GM12878 (cell line): Measurements from ENCODE around the gene AP3D1. TPM values are rescaled to one million over a fixed set of nuclear protein-coding genes. Genes with fewer than 3 reads are reported as not detected.

ENCODE experiments used
- ATAC-seq: fragments of 200-7000 bp; cut with Tn5 transposase; 3 replicates; pipeline ENCODE4 v1.9.1; 2020; ENCODE audit warnings: mild to moderate bottlenecking, moderate library complexity
- BruUV-seq: library from RNA; stranded (reverse); fragments of 400-500 nt; replicated peaks from 2 replicates; lab custom pipeline; 2021; lab: Mats Ljungman, UMichigan
- CTCF ChIA-PET: fragments of 300-600 bp; sonication (Branson Sonifier 250); formaldehyde crosslinking; extraction: SDS; loops from one replicate; lab custom pipeline; 2021; ENCODE audit warnings: inconsistent platforms; lab: Yijun Ruan, JAX
- POLR2A ChIA-PET: fragments of 350-600 bp; formaldehyde crosslinking; extraction: SDS; loops from one replicate; lab custom pipeline; 2021; ENCODE audit warnings: inconsistent platforms; lab: Charles Lee
- RAD21 ChIA-PET: fragments of 300-600 bp; sonication (Branson Sonifier 250); formaldehyde crosslinking; loops from one replicate; lab custom pipeline; 2023; ENCODE audit warnings: antibody characterized with exemption; ENCODE audit not compliant: unreplicated experiment; lab: Charles Lee
- SMC1A ChIA-PET: fragments of 300-600 bp; sonication (Branson Sonifier 250); formaldehyde crosslinking; loops from one replicate; lab custom pipeline; 2023; ENCODE audit not compliant: unreplicated experiment, uncharacterized antibody; lab: Charles Lee
- DNase-seq: peaks from one replicate; pipeline ENCODE4 v3.0.0-alpha.2; 2011; ENCODE audit warnings: low read depth, low spot score
- FAIRE-seq: peaks from 3 replicates; lab custom pipeline; 2011; peaks lifted over from hg19 to GRCh38; lab: Jason Lieb, UNC
- H2AFZ ChIP-seq: 2 replicates; pipeline ENCODE4 v1.6.0; 2011; ENCODE audit warnings: low read depth, low read length, control low read depth; ENCODE audit not compliant: control insufficient read depth
- H3K27ac ChIP-seq: 2 replicates; pipeline ENCODE4 v1.5.1; 2011; ENCODE audit warnings: control low read depth; ENCODE audit not compliant: control insufficient read depth, insufficient read depth
- H3K27me3 ChIP-seq, 2 experiments: replicated peaks in 1 of 2; 2 replicates each; pipeline versions ENCODE4 v1.6.0 to v1.6.1; 2011; ENCODE audit warnings: low read length in 1 of 2; ENCODE audit not compliant: control insufficient read depth in 2 of 2, insufficient read depth in 2 of 2
- H3K36me3 ChIP-seq, 2 experiments: 2 replicates each; pipeline ENCODE4 v1.5.1; 2011; ENCODE audit warnings: low read length in 1 of 2; ENCODE audit not compliant: control insufficient read depth in 2 of 2, insufficient read depth in 2 of 2
- H3K4me1 ChIP-seq: 2 replicates; pipeline ENCODE4 v1.6.1; 2011; ENCODE audit warnings: mild to moderate bottlenecking, low read length, moderate library complexity, mixed read lengths; ENCODE audit not compliant: control insufficient read depth, insufficient read depth
- H3K4me2 ChIP-seq: 2 replicates; pipeline ENCODE4 v1.6.0; 2011; ENCODE audit warnings: control low read depth; ENCODE audit not compliant: control insufficient read depth, insufficient read depth
- H3K4me3 ChIP-seq: fragments of 200-600 bp; sonication (generic); 2 replicates; pipeline ENCODE4 v1.5.1; 2016
- H3K79me2 ChIP-seq: 2 replicates; pipeline ENCODE4 v1.6.0; 2011; ENCODE audit warnings: low read length; ENCODE audit not compliant: control insufficient read depth, insufficient read depth
- H3K9ac ChIP-seq: 2 replicates; pipeline ENCODE4 v1.8.0; 2011; ENCODE audit warnings: low read length, control low read depth, mixed read lengths; ENCODE audit not compliant: control insufficient read depth, insufficient read depth
- H3K9me3 ChIP-seq: replicated peaks from 3 replicates; pipeline ENCODE4 v1.5.1; 2011; ENCODE audit warnings: mild to moderate bottlenecking, low read length; ENCODE audit not compliant: control insufficient read depth, insufficient read depth
- H4K20me1 ChIP-seq: 2 replicates; pipeline ENCODE4 v1.6.0; 2011; ENCODE audit not compliant: control insufficient read depth, insufficient read depth
- ATF3 ChIP-seq: IDR thresholded peaks from 2 replicates; pipeline ENCODE4 v1.6.1; 2011; ENCODE audit warnings: low read depth, mild to moderate bottlenecking, low read length, moderate library complexity, borderline replicate concordance; ENCODE audit errors: extremely low read depth
- ATF7 ChIP-seq: fragments of 450-650 bp; IDR thresholded peaks from 2 replicates; pipeline ENCODE4 v1.6.1; 2016; ENCODE audit warnings: low read depth, mild to moderate bottlenecking
- IRF3 ChIP-seq: fragments of 450-650 bp; IDR thresholded peaks from 2 replicates; pipeline ENCODE4 v1.6.1; 2014; ENCODE audit warnings: mild to moderate bottlenecking
- IRF5 ChIP-seq: fragments of 450-650 bp; IDR thresholded peaks from 2 replicates; pipeline ENCODE4 v1.6.1; 2017; ENCODE audit warnings: borderline replicate concordance
- NR2C2 ChIP-seq: IDR thresholded peaks from 2 replicates; pipeline ENCODE4 v1.6.1; 2011; ENCODE audit warnings: borderline replicate concordance, low read depth; ENCODE audit not compliant: control insufficient read depth, insufficient read length
- POLR2A ChIP-seq: IDR thresholded peaks from 2 replicates; pipeline ENCODE4 v1.6.1; 2011; ENCODE audit warnings: low read depth, mild to moderate bottlenecking, low read length
- RAD21 ChIP-seq: IDR thresholded peaks from 2 replicates; pipeline ENCODE4 v1.6.1; 2011; ENCODE audit warnings: mild to moderate bottlenecking, low read depth, low read length, moderate library complexity; ENCODE audit not compliant: insufficient read depth
- TBL1XR1 ChIP-seq: IDR thresholded peaks from 2 replicates; pipeline ENCODE4 v1.6.1; 2012; ENCODE audit warnings: low read depth, low read length, improper control_type of control experiment
- YY1 ChIP-seq: IDR thresholded peaks from 2 replicates; pipeline ENCODE4 v1.6.1; 2011; ENCODE audit warnings: low read depth, mild to moderate bottlenecking, low read length
- ZNF207 ChIP-seq: fragments of 450-650 bp; IDR thresholded peaks from 2 replicates; pipeline ENCODE4 v1.6.1; 2014; ENCODE audit warnings: antibody characterized with exemption, mild to moderate bottlenecking, borderline replicate concordance
- ZNF24 ChIP-seq: fragments of 450-650 bp; IDR thresholded peaks from 2 replicates; pipeline ENCODE4 v1.6.1; 2017; ENCODE audit warnings: antibody characterized with exemption, mild to moderate bottlenecking
- WGBS: methylation state at CpG from one replicate; pipeline ENCODE4 v1.1.6; 2016; ENCODE audit warnings: low lambda C conversion rate; ENCODE audit not compliant: insufficient replicate concordance, insufficient coverage; ENCODE audit errors: missing lambda C conversion rate; 5-methylcytosine and 5-hydroxymethylcytosine counted together
- in situ Hi-C: fragments of 300-500 bp; cut with MboI; formaldehyde crosslinking; loops from 9 replicates; pipeline ENCODE4 v1.14.3; 2018; ENCODE audit warnings: mixed read lengths
- intact Hi-C: fragments of 100-400 bp; cut with micrococcal nuclease; formaldehyde crosslinking; loops from one replicate; pipeline ENCODE4 v1.14.2; 2022; ENCODE audit not compliant: unreplicated experiment
- polyA plus RNA-seq, 11 experiments: library from polyadenylated mRNA; depleted of rRNA in 4 of 11; unstranded in 6 of 11; stranded (reverse) in 5 of 11; fragments of >200 nt; fragmentation: Nextera tagmentation in 4 of 11; fragmentation: Illumina TruSeq in 1 of 11; extraction: Ambion mirVana in 4 of 11; extraction: Trizol in 1 of 11; gene quantifications; 1 replicate in 1 of 11; 2 replicates in 10 of 11; pipeline versions ENCODE4 v1.2.1 to v1.2.3, GENCODE V29; 2011 to 2016; ENCODE audit warnings: inconsistent platforms in 2 of 11, missing spikeins in 2 of 11, low read depth in 1 of 11
- total RNA-seq, 4 experiments: library from RNA; depleted of rRNA in 3 of 4; stranded (reverse); fragments of >200 nt in 3 of 4; fragmentation: Illumina TruSeq in 1 of 4; extraction: Trizol in 1 of 4; gene quantifications; 2 replicates each; pipeline versions ENCODE4 v1.2.1 to v1.2.3, GENCODE V29; 2013 to 2021

AP3D1 gene
- total and polyA plus RNA-seq, 10 of the 15 experiments (the other 5 are each of a cell fraction or from before 2014, with no cell fraction given): 1.5 to 108 (median 59.1) TPM

GRCh38 chr19:2064788-2065524 is 86.4 kb downstream of the AP3D1 start:
- RAD21 ChIA-PET: no interaction called here
- no peaks in the 10 kb centered on the region; a peak in 1 of 4 replicates for H3K36me3 ChIP-seq
- no peak overlapping the region for H2AFZ ChIP-seq
- H3K79me2 ChIP-seq: peaks cover 12% of the 10 kb centered on the region
- CTCF ChIA-PET: no interaction called here
- WGBS: 81% methylated on average over 32 of the region's 38 CpGs
- SMC1A ChIA-PET: no interaction called here
- in situ Hi-C loops: no loop called here
- intact Hi-C loops: loop anchor here (5.0 kb wide), 1 partner anchor 48 kb away; the partner anchor contains the start of gene BTBD2
- TF ChIP-seq TBL1XR1: no peak
- peak; percentile 45 for TF ChIP-seq POLR2A
- H3K4me3 ChIP-seq: no peak overlapping the region
- H3K9ac ChIP-seq: no peak overlapping the region
- H4K20me1 ChIP-seq: no peaks in the 10 kb centered on the region
- POLR2A ChIA-PET: no interaction called here
- H3K4me1 ChIP-seq: peaks cover 17% of the 10 kb centered on the region
- H3K9me3 ChIP-seq: no peaks in the 10 kb centered on the region
- FAIRE-seq (no peak), DNase-seq (no peak), ATAC-seq (no peak)
- no peak overlapping the region for H3K27ac ChIP-seq
- no peak overlapping the region for H3K4me2 ChIP-seq
- no peaks in the 10 kb centered on the region for H3K27me3 ChIP-seq
- no TSS peak for BruUV-seq

GRCh38 chr19:2064395-2064787 is 87.0 kb downstream of the AP3D1 start:
- Histone ChIP-seq H2AFZ (no peak overlapping the region), H3K4me3 (no peak overlapping the region), H3K27me3 (no peaks in the 10 kb centered on the region), H3K4me1 (peaks cover 18% of the 10 kb centered on the region), H3K9me3 (no peaks in the 10 kb centered on the region), H3K9ac (no peak overlapping the region), H4K20me1 (no peaks in the 10 kb centered on the region), H3K36me3 (no peaks in the 10 kb centered on the region; a peak in 1 of 4 replicates), H3K79me2 (peaks cover 14% of the 10 kb centered on the region), H3K27ac (no peak overlapping the region), H3K4me2 (no peak overlapping the region)
- ChIA-PET POLR2A (no interaction called here), CTCF (no interaction called here), RAD21 (no interaction called here), SMC1A (no interaction called here)
- in situ Hi-C loops: no loop called here
- intact Hi-C loops: loop anchor here (5.0 kb wide), 1 partner anchor 47 kb away; the partner anchor contains the start of gene BTBD2
- no TSS peak for BruUV-seq
- FAIRE-seq: no peak
- no peak for DNase-seq
- WGBS: 37% methylated on average over 13 of the region's 13 CpGs
- no peak for ATAC-seq
- TF ChIP-seq ATF3: no peak
- TF ChIP-seq IRF3: no peak
- TF ChIP-seq ATF7: no peak
- TF ChIP-seq ZNF207: no peak
- TF ChIP-seq NR2C2: no peak
- no peak for TF ChIP-seq IRF5
- no peak for TF ChIP-seq RAD21
- no peak for TF ChIP-seq YY1
- TF ChIP-seq ZNF24: no peak
